Measurements from ENCODE around the gene LAX1. TPM values are rescaled to one million over a fixed set of nuclear protein-coding genes. Genes with fewer than 3 reads are reported as not detected.

Gene LAX1
- total RNA-seq, 1 donor from 2014 or later: not detected

- peak; percentile 98 for DNase-seq (ENCODE audit: extremely low spot score, unreplicated experiment)
- no peaks in the 10 kb centered on the region for H3K27me3 Mint-ChIP-seq
- H3K4me1 Mint-ChIP-seq (ENCODE audit: unreplicated experiment): peaks cover 38% of the 10 kb centered on the region
- peak within 1 kb of the TSS; percentile 99 for H3K27ac Mint-ChIP-seq
- peak within 1 kb of the TSS; percentile 99 for H3K4me3 Mint-ChIP-seq
- TF ChIP-seq CTCF (conservative IDR thresholded peaks at IDR 0.05): no peak
- peaks cover 46% of the 10 kb centered on the region for H3K36me3 Mint-ChIP-seq
- H3K9me3 Mint-ChIP-seq: peaks cover 4% of the 10 kb centered on the region
These were observed 30.7 kb downstream of the LAX1 start, which contains the start of the genes ZBED6 and ZC3H11A for GRCh38 chr1:203795441-203796235. ZBED6 (plus strand) TSS chr1:203795623; CDS start chr1:203797523, 1,900 bp downstream. ZC3H11A (plus strand) TSS chr1:203795623; CDS start chr1:203817071, 21,448 bp downstream.

GRCh38 chr1:203796236-203796605 is 31.2 kb downstream of the LAX1 start:
- Mint-ChIP-seq H3K9me3 (peaks cover 4% of the 10 kb centered on the region), H3K4me1 (ENCODE audit: unreplicated experiment) (peaks cover 41% of the 10 kb centered on the region), H3K36me3 (peaks cover 49% of the 10 kb centered on the region), H3K27me3 (no peaks in the 10 kb centered on the region), H3K27ac (peak overlapping the region; percentile 99), H3K4me3 (peak overlapping the region; percentile 99)
- no peak for TF ChIP-seq CTCF (conservative IDR thresholded peaks at IDR 0.05)
- no peak for DNase-seq (ENCODE audit: extremely low spot score, unreplicated experiment)

- Mint-ChIP-seq H3K36me3 (peaks cover 55% of the 10 kb centered on the region), H3K27ac (peak overlapping the region; percentile 99), H3K27me3 (no peaks in the 10 kb centered on the region), H3K9me3 (peaks cover 4% of the 10 kb centered on the region), H3K4me3 (peak overlapping the region; percentile 99), H3K4me1 (ENCODE audit: unreplicated experiment) (peaks cover 42% of the 10 kb centered on the region)
- no peak for TF ChIP-seq CTCF (conservative IDR thresholded peaks at IDR 0.05)
- no peak for DNase-seq (ENCODE audit: extremely low spot score, unreplicated experiment)
These were observed 32.2 kb downstream of the LAX1 start for GRCh38 chr1:203797216-203797615.

GRCh38 chr1:203797948-203798655 is 33.1 kb downstream of the LAX1 start:
- Mint-ChIP-seq H3K27me3 (no peaks in the 10 kb centered on the region), H3K27ac (peak overlapping the region; percentile 34), H3K36me3 (peaks cover 61% of the 10 kb centered on the region), H3K4me3 (peak overlapping the region; percentile 99), H3K9me3 (peaks cover 4% of the 10 kb centered on the region), H3K4me1 (ENCODE audit: unreplicated experiment) (peaks cover 42% of the 10 kb centered on the region)
- DNase-seq (ENCODE audit: extremely low spot score, unreplicated experiment): no peak
- TF ChIP-seq CTCF (conservative IDR thresholded peaks at IDR 0.05): no peak

- no peaks in the 10 kb centered on the region for H3K27me3 Mint-ChIP-seq
- peaks cover 42% of the 10 kb centered on the region for H3K4me1 Mint-ChIP-seq (ENCODE audit: unreplicated experiment)
- no peak for DNase-seq (ENCODE audit: extremely low spot score, unreplicated experiment)
- no peak overlapping the region for H3K4me3 Mint-ChIP-seq
- H3K27ac Mint-ChIP-seq: no peak overlapping the region
- H3K9me3 Mint-ChIP-seq: peaks cover 4% of the 10 kb centered on the region
- peaks cover 66% of the 10 kb centered on the region for H3K36me3 Mint-ChIP-seq
- TF ChIP-seq CTCF (conservative IDR thresholded peaks at IDR 0.05): no peak
These were observed 34.2 kb downstream of the LAX1 start for GRCh38 chr1:203799157-203799556.
